Type B pancreatic cell (in vitro differentiated cells): ENCODE results near the gene TEX2. TPM values are rescaled to one million over a fixed set of nuclear protein-coding genes. Genes with fewer than 3 reads are reported as not detected.

ENCODE experiments used
- DNase-seq: peaks from one replicate; pipeline ENCODE4 v3.0.0; 2021; ENCODE audit warnings: mixed read lengths; ENCODE audit not compliant: unreplicated experiment; ENCODE audit errors: extremely low spot score
- H3K27ac Mint-ChIP-seq: 2 replicates; pipeline ENCODE4 v1.8.0; 2021; ENCODE audit warnings: mild to moderate bottlenecking, mixed read lengths
- H3K27me3 Mint-ChIP-seq: 2 replicates; pipeline ENCODE4 v1.8.0; 2021; ENCODE audit warnings: mixed read lengths
- H3K36me3 Mint-ChIP-seq: 2 replicates; pipeline ENCODE4 v1.8.0; 2021; ENCODE audit warnings: mixed read lengths
- H3K4me1 Mint-ChIP-seq: one replicate; pipeline ENCODE4 v1.8.0; 2021; ENCODE audit warnings: mixed read lengths; ENCODE audit not compliant: unreplicated experiment
- H3K4me3 Mint-ChIP-seq: 2 replicates; pipeline ENCODE4 v1.8.0; 2021; ENCODE audit warnings: mild to moderate bottlenecking, mixed read lengths
- H3K9me3 Mint-ChIP-seq: 2 replicates; pipeline ENCODE4 v1.8.0; 2021; ENCODE audit warnings: mixed read lengths
- CTCF ChIP-seq: fragments of 200-600 bp; sonication (generic); conservative IDR thresholded peaks from 2 replicates; pipeline ENCODE4 v1.5.0; 2021; ENCODE audit warnings: antibody characterized with exemption, mild to moderate bottlenecking
- total RNA-seq: library from RNA; stranded (reverse); gene quantifications from 2 replicates; pipeline ENCODE4 v1.2.1, GENCODE V29; 2021; ENCODE audit warnings: low replicate concordance

Gene TEX2
- total RNA-seq, 1 donor from 2014 or later, result 23.3 TPM

GRCh38 chr17:64276961-64277505 lies 14.0 kb upstream of the TEX2 start:
- Mint-ChIP-seq H3K27me3 (no peaks in the 10 kb centered on the region), H3K9me3 (no peaks in the 10 kb centered on the region), H3K4me1 (peaks cover 16% of the 10 kb centered on the region), H3K27ac (no peak overlapping the region), H3K36me3 (no peaks in the 10 kb centered on the region), H3K4me3 (no peak overlapping the region)
- no peak for DNase-seq
- TF ChIP-seq CTCF, result no peak

- peaks cover 1% of the 10 kb centered on the region for H3K27me3 Mint-ChIP-seq
- no peak overlapping the region for H3K27ac Mint-ChIP-seq
- no peaks in the 10 kb centered on the region for H3K9me3 Mint-ChIP-seq
- no peaks in the 10 kb centered on the region for H3K36me3 Mint-ChIP-seq
- DNase-seq, result no peak
- no peak overlapping the region for H3K4me3 Mint-ChIP-seq
- TF ChIP-seq CTCF, result no peak
- peaks cover 16% of the 10 kb centered on the region for H3K4me1 Mint-ChIP-seq
These were observed 12.0 kb upstream of the TEX2 start for GRCh38 chr17:64275016-64275415.

- Mint-ChIP-seq H3K27me3 (peaks cover 14% of the 10 kb centered on the region), H3K9me3 (no peaks in the 10 kb centered on the region), H3K4me1 (peaks cover 9% of the 10 kb centered on the region), H3K4me3 (no peak overlapping the region), H3K27ac (no peak overlapping the region), H3K36me3 (no peaks in the 10 kb centered on the region)
- no peak for TF ChIP-seq CTCF
- no peak for DNase-seq
These were observed 9.9 kb upstream of the TEX2 start for GRCh38 chr17:64273006-64273405.

GRCh38 chr17:64270885-64271284 lies 7.8 kb upstream of the TEX2 start:
- Mint-ChIP-seq H3K27ac (no peak overlapping the region), H3K36me3 (no peaks in the 10 kb centered on the region), H3K27me3 (peaks cover 31% of the 10 kb centered on the region), H3K4me3 (no peak overlapping the region), H3K4me1 (no peaks in the 10 kb centered on the region), H3K9me3 (no peaks in the 10 kb centered on the region)
- TF ChIP-seq CTCF, result no peak
- DNase-seq, result no peak

GRCh38 chr17:64269687-64270649 lies 6.9 kb upstream of the TEX2 start:
- Mint-ChIP-seq H3K4me1 (no peaks in the 10 kb centered on the region), H3K27me3 (peaks cover 31% of the 10 kb centered on the region), H3K4me3 (no peak overlapping the region), H3K27ac (no peak overlapping the region), H3K36me3 (no peaks in the 10 kb centered on the region), H3K9me3 (no peaks in the 10 kb centered on the region)
- TF ChIP-seq CTCF, result no peak
- no peak for DNase-seq
